Measurements from ENCODE around the gene BRD9.
"Not testable (repeated sequence)": the region's sequence is repeated elsewhere in the genome, so short reads cannot be mapped to it uniquely, and the experiment has no call there.

The BRD9 gene

DNA sequence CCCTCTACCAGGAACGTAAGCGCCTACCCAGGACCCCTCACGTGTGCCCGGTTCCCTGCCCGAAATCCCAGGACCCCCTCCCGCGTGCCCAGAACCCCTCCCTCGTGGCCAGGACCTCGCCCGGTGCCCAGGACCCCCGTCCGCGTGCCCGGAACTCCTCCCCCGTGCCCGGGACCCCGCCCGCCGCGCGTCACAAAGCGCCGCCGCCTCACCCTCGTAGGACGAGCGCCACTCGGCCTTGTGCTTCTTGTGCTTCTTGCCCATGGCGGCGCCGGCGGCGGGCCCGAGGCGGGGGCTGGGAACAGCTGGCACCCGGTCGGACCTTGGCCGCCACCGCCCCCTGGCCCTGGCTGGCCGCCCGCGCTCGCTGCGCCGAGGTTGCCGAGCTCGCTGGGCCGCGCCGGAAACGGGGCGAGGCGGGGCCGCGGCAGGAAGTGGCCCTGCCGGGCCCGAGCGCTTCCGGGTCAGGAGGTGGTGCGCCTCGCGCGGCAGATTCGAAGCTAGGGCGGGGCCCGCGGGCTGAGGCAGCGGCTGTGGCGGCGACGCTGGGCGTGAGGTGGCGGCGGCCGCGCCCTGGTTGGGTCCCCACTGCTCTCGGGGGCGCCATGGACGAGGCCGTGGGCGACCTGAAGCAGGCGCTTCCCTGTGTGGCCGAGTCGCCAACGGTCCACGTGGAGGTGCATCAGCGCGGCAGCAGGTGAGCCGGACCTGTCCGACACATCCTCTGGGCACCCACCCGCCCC is at the start of gene BRD9, which contains the start of gene TRIP13:
BRD9 (minus strand) TSS at position 408 of the 743 bp plus-strand sequence; CDS start at position 264, 144 bp downstream.
TRIP13 (plus strand) TSS at position 491 of the 743 bp plus-strand sequence; CDS start at position 606, 115 bp downstream.
- DNase-seq (ENCODE audit: low spot score) = peak; percentile 95

DNA sequence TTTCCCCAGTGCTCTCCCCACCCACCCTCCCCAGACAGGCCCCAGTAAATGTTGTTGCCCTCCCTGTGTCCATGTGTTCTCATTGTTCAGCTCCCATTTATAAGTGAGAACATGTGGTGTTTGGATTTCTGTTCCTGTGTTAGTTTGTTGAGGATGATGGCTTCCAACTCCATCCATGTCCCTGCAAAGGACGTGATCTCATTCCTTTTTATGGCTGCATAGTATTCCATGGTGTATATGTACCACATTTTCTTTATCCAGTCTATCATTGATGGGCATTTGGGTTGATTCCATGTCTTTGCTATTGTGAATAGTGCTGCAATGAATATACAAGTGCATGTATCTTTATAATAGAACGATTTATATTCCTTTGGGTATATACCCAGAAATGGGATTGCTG is 48.1 kb upstream of the BRD9 start:
- DNase-seq (ENCODE audit: low spot score) = not testable (repeated sequence)

DNA sequence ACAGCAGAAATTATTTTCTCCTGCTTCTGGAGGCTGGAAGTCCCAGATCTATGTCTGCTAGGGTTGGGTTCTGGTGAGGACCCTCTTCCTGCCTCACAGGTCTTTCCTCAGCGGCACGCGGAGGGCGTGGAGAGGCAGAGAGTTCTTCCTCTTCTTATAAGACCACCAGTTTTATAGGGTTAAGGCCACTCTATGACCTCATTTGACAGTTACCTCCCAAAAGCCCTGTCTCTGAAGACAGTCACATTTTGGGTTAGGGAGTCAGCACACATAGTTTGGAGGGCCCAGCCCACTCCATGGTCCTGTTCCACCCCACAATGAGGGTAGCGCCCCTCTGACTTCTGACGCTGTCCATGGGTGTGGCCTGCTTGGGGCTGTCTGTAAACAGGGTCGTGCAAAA is 46.8 kb upstream of the BRD9 start:
- no peak for DNase-seq (ENCODE audit: low spot score)

DNA sequence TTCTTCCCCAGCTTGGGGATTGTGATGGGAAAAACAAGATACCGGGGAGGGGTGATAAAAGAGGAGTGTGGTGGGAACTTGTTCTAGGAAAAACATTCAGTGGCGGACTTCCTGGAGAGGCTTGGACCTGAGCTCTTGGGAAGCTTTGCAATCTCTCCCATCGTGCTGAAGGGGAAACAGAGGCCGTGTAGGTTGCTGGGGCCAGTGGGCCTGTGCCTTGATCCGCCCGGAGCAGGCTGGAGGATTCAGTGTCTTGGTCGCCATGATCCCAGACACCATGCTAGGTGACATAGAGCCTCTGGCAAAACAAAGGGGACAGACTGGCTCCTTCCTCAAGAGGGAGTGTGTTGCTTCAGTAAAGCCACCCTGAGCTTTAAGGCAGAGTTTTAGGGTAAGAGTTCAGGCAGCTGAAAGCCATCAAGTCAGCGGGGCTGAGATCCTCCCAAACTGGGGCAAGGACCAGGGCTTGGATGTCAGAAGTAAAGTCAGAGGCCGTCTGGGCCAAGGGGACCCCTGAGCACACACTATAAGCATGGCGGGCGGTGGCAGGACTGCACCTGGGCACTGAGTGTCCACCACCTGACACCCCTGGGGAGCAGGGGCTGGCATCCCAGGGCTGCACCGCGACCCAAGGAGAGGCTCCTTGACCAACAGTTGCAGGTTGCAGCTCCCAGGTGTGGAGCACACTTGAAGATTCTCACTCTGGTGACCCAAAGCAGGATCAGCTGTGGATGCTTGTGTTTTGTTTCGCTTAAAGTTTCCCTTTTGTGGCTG is 44.7 kb upstream of the BRD9 start:
- DNase-seq (ENCODE audit: low spot score) = no peak

DNA sequence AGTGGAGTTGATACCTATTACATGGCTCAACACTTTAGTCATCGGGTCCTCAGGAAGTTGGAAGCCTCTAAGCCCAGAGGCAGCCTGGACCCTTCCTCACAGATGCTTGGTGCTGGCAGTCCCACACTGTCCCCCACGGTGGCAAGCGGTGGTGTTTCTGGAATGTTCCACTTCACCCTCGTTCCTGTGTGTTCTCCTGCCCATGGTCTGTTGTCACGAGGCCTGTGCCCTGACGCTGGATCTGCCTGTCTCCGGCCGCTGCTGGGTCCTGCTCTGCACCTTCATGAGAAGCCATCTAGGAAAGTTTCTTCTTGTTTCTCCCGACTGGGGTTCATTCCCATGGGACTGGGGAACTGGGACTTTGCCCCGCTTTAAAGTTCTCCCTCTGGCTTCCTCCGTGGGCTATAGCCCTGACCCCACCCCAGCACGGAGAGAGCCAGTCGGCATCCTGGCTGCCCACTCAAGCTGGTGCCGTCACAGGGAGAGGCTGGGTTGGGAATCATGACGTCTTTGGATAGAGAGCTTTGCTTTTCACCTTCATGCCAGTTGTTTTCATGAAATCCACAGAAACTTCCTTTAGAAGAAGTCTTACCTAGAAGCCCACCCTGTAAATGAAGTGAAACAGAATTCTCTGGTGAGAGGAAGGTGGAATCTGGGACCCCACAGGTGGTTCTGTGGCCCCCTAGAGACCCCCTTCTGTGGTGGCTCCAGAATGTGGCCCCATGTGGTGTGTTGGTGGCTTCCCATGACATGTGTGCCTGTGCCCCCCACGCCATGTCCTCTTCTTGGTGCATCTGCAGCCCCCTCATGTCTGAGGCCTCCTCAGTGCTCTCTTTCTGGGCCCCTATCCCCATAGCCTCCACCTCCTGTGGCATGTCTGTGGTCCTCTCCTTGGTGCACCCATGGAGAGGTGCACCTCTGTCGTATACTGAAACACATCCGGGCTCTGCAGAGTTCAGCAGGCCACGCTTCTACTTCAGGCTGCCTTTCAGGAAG is 43.8 kb upstream of the BRD9 start:
- DNase-seq (ENCODE audit: low spot score) = no peak

DNA sequence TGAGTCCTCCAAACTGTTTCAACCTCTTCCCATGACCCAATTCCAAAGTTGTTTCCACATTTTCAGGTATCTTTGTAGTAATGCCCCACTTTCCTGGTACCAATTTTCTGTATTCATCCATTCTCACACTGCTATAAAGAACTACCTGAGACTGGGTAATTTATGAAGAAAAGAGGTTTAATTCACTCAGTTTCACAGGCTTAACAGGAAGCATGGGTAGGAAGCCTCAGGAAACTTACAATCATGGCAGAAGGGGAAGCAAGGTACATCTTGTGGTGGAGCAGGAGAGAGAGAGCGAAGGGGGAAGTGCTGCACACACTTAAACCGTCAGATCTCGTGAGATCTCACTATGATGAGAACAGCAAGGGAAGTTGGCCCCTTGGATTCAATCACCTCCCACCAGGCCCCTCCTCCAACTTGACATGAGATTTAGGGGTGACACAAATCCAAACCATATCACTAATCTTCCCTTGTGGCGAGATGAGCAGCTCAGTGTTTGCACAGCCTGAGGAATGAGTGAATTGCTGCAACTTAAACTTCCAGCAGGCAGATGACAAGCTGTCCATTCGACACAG is 43.0 kb upstream of the BRD9 start:
- DNase-seq (ENCODE audit: low spot score) = no peak

DNA sequence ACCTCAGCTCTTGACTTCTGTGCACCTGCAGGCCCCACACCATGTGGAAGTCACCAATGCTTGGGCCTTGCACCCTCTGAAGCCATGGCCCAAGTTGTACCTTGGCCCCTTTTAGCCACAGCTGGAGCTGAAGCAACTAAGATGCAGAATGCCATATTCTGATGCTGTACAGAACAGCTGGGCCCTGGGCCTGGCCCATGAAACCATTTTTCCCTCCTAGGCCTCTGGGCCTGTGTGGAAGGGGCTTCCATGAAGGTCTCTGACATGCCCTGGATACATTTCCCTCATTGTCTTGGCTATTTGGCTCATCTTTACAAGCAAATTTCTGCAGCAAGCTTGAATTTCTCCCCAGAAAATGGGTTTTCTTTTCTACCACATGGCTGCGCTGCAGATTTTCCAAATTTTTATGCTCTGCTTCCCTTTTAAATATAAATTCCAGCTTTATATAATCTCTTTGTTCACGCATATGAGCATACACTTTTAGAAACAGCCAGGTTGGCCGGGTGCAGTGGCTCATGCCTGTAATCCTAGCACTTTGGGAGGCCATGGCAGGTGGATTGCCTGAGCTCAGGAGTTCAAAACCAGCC is 41.9 kb upstream of the BRD9 start:
- not testable (repeated sequence) for DNase-seq (ENCODE audit: low spot score)

DNA sequence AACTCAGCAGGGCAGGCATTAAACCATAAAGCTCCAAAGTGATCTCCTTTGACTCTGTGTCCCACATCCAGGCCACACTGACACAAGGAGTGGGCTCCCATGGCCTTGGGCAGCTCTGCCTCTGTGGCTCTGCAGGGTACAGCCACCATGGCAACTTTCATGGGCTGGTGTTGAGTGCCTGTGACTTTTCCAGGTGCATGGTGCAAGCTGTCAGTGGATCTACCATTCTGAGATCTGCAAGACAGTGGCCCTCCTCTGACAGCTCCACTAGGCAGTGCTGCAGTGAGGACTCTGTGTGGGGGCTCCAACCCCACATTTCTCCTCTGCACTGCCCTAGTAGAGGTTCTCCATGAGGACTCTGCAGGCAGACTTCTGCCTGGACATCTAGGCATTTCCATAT is 41.4 kb upstream of the BRD9 start:
- DNase-seq (ENCODE audit: low spot score) = not testable (repeated sequence)

DNA sequence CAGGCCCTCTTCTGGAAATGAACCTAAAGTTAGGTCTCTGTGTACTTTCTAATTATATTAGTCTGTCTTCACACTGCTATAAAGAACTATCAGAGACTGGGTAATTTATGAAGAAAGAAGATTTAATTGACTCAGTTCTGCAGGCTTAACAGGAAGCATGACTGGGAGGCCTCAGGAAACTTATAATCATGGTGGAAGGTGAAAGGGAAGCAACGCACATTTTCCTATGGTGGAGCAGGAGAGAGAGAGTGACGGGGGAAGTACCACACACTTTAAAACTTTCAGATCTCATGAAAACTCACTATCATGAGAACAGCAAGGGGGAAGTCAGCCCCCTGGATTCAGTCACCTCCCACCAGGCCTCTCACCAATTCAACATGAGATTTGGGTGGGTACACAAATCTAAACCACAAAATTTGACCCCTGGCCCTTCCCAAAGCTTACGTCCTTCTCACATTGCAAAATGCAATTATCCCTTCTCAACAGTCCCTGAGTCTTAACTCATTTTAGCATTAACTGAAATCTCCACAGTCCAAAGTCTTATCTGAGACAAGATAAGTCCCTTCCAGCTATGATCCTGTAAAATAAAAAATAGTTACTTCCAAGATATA is 40.8 kb upstream of the BRD9 start:
- DNase-seq (ENCODE audit: low spot score) = no peak

DNA sequence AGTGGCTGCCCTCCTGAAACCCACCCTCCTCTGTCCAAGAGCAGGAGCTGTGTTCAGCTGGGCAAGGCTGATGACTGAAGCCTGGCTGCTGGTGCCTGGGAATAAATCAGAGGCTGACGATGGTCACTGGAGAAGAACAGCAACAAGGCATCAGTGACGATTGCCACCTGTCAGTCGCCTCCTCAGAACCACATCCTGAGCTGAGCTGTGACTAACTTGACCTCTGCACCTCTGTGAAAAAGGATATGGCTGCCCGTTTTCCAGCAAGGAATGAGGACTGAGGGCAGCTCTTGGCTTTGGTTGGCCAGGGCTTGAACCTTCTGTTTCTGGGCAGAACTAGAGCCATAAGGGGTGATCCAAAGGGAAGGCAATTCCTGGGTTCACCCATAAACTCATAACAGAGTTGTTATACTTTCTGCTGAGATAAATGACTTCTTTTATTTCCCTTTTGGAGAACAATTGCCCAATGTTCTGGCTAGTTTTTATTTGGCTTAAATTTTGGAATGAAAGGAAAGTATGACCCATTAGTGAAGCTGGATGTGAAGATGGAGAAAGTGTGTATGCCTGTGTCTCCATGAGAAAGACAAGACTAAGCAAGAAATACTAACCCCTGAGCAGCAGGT is 40.1 kb upstream of the BRD9 start:
- no peak for DNase-seq (ENCODE audit: low spot score)

DNA sequence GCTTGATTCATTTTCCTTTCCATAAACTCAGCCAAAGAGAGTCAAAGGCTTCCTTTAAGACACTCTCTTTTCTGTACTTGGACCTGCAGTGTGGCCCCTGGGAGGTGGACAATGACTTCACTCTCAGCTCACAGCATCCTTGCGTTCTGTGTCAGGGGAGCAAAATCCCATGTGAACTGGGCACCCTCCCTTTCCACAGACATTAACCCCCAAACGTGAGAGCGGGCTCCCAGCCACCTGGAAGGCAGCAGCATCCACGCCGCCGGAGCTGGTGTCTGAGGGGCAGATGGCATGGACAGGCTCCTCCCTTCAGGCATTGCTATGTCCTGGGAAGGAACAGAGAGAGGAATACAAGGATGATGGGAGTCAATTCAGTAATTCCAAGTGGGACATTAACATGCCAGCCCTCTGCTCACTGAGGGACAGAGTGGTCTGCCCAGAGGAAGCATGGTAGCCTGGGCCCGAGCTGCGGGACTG is 39.6 kb upstream of the BRD9 start:
- DNase-seq (ENCODE audit: low spot score) = no peak

DNA sequence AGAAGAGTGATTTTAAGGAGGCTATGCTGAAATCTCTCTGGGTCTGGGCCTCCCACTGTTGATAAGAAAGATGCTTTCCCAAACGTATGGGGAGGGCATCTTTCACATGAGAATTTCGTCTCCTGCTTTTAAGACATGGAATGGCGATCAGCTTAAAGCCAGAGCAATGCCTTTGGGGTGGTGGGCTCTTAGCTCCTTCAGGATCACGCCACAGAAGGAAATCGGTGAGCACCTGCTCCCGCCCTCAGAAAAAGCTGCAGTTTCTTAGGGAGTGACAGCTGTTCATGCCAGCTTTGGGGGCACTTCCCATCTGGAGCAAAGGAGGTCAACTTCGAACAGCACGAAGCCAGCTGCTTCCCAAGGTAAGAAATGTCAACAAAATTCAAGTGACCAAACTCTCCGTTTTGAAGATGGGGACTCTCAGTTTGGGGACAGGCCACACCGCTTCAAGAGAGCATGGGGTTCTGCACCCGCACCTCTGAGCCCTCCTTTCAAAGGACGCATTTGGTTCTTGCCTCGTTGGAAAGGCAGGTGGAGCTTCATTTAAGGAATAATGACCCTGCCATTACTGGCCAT is 39.1 kb upstream of the BRD9 start:
- no peak for DNase-seq (ENCODE audit: low spot score)

DNA sequence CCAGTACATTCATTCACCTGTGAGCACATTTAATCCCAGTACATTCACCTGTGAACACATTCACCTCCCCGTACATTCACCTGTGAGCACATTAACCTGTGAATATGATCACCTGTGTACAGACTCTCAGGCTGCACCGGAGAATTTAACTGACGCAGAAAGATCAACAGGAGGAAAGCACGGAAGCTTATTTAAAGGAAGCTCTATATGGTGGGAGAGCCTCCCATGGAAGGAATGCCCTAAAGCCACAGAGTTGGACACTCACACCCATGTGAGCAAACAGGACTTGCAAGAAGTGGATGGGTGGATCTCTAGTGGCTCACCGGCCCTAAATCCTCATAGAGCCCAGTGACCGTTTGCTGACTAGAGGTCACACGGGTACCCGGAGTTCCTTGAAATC is 38.3 kb upstream of the BRD9 start:
- no peak for DNase-seq (ENCODE audit: low spot score)

DNA sequence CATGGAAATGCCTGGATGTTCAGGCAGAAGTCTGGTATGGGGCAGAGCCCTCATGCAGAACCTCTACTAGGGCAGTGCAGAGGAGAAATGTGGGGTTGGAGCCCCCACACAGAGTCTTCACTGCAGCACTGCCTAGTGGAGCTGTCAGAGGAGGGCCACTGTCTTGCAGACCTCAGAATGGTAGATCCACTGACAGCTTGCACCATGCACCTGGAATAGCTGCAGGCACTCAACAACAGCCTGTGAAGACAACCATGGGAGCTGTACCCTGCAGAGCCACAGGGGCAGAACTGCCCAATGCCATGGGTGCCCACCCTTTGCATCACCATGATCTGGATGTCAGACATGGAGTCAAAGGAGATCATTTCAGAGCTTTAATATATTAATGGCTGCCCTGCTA is 37.0 kb upstream of the BRD9 start:
- no peak for DNase-seq (ENCODE audit: low spot score)

DNA sequence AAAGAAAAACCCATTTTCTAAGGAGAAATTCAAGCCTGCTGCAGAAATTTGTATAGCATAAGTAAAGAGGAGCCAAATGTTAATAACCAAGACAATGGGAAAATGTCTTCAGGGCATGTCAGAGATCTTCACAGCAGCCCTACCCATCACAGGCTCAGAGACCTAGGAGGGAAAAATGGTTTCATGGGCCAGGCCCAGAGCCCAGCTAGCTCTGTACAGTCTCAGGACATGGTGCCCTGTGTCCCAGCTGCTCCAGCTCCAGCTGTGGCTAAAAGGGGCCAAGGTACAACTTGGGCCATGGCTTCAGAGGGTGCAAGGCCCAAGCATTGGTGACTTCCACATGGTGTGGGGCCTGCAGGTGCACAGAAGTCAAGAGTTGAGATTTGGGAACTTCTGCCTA is 36.6 kb upstream of the BRD9 start:
- DNase-seq (ENCODE audit: low spot score) = not testable (repeated sequence)

DNA sequence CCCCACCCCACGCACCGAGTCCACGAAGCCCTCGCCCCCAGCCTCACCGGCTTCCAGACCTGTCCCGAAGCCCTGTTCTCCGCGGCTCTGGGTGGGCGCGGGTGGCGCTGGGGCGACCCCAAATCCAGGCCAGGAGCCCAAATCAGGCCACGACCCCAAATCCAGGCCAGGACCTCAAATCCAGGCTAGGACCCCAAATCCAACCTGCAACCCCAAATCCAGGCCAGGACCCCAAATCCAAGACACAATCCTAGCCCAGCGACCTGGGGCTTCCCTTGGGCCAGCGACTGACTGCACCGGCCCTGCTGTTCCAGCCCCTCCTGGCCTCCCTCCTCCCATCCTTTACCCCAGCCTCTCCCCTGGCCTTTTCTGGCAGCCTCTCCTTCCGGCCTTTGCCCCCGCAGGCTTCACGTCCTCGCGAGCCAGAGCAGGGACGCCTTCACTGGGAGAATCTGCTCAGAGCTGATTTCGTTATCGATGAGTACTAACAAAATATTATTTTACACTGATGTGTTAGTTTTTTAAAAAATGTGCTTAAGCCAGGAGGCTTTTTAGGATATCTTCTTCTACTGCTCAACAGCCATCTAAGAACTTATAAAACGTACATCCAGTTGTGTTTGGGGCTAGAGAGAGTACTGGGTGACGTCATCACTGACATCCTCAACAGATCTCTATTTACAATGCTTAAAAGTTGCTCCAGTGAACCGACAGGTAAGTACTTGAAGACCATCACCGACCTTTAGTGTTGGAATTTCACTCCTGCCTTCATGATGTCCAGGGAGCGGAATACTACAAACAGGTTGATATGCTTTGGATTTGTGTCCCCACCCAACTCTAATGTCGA is 34.8 kb upstream of the BRD9 start:
- DNase-seq (ENCODE audit: low spot score) = no peak

DNA sequence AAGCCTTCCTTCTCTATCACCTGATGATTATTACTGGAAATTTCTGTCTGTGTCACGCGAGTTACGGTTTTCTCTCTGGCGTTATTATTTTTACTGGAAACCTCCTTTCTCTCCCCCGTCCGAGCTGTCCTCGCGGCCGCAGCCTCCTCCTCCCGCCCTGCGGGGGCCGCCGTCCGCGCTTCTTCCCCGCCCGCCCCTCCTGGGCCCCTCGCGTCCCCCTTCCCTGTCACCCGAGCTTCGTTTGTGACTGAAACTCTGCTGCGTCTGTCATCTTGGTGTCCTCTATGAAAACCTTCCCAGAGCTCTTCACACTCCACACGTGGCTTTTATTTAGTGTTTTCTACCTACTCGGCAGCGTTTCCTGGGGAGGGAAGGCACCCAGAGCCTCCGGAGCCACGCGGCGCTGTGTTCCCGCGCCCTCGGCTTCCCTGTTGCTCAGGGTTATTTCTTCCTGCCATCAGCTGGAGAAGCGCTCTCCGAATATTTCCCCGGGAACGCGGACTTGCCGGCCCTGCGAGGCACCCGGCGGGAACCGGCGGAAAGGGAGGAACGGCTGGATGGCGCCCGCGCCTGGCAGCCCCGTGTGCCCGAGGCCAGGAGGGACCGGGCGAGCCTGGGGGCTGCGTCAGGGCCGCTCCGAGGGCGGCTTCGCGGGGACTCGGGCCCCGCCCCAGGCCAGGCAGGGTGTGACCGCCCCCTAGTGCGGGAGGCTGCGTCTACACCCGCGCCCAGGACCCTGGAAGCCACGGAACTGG is 34.0 kb upstream of the BRD9 start:
- peak; percentile 58 for DNase-seq (ENCODE audit: low spot score)

DNA sequence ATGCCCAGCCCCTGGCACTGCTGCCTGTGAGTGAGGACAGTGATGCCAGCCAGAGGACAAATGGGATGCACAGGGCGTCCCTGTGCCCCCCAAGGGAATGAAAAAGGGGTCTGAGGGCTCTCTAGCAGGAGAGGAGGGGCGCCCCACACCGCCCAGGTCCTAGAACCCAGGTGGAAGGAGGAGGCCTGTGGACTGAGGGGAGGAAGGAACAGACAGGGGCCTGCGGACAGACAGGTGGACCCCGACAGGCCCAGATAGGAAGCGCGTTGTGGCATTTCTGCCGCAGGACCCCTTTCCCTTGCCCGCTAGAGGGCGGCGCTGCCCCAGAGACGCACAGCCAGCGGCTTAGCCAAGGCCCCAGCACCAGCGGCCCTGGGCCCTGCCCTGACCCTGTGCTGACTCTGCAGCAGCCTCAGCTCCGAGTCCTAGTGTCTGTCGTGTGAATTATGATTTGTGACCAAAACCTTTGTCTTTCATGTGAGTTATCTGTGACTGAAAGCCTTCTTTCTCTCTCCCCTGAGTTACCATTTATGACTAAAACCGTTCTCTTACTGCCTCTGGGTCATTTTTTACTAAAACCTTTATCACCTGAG is 30.8 kb upstream of the BRD9 start:
- DNase-seq (ENCODE audit: low spot score) = peak; percentile 84
